Astrocyte (in vitro differentiated cells and primary cell): ENCODE data around the gene ARL15. TPM values are rescaled to one million over a fixed set of nuclear protein-coding genes. Genes with fewer than 3 reads are reported as not detected.

Experiments
- DNase-seq: peaks from one replicate; pipeline ENCODE4 v3.0.0-alpha.2; 2010; ENCODE audit warnings: low read depth
- FAIRE-seq: peaks from 2 replicates; lab custom pipeline; 2011; peaks lifted over from hg19 to GRCh38; lab: Jason Lieb, UNC
- H2AFZ ChIP-seq: 2 replicates; pipeline ENCODE4 v1.6.0; 2012; ENCODE audit warnings: low read depth, low read length, inconsistent platforms
- H3K27ac ChIP-seq: 2 replicates; pipeline ENCODE4 v1.5.1; 2011; ENCODE audit warnings: low read depth, low read length, inconsistent platforms
- H3K27me3 ChIP-seq: 2 replicates; pipeline ENCODE4 v1.6.0; 2011; ENCODE audit warnings: low read length, inconsistent platforms; ENCODE audit not compliant: insufficient read depth
- H3K36me3 ChIP-seq: 2 replicates; pipeline ENCODE4 v1.5.1; 2011; ENCODE audit warnings: low read length, inconsistent platforms; ENCODE audit not compliant: insufficient read depth
- H3K4me1 ChIP-seq: 2 replicates; pipeline ENCODE4 v1.5.1; 2011; ENCODE audit warnings: low read length, inconsistent platforms; ENCODE audit not compliant: insufficient read depth
- H3K4me2 ChIP-seq: 2 replicates; pipeline ENCODE4 v1.6.0; 2012; ENCODE audit warnings: low read length, inconsistent platforms
- H3K4me3 ChIP-seq: 2 replicates; pipeline ENCODE4 v1.5.1; 2011; ENCODE audit warnings: low read depth, mild to moderate bottlenecking, low read length, inconsistent platforms; ENCODE audit not compliant: insufficient read depth
- H3K79me2 ChIP-seq: 2 replicates; pipeline ENCODE4 v1.6.0; 2012; ENCODE audit warnings: mild to moderate bottlenecking, low read length, inconsistent platforms; ENCODE audit not compliant: insufficient read depth
- H3K9ac ChIP-seq: 2 replicates; pipeline ENCODE4 v1.6.0; 2012; ENCODE audit warnings: mild to moderate bottlenecking, low read length, inconsistent platforms
- H3K9me3 ChIP-seq: 2 replicates; pipeline ENCODE4 v1.5.1; 2012; ENCODE audit warnings: low read depth, mild to moderate bottlenecking, low read length, inconsistent platforms; ENCODE audit not compliant: insufficient read depth
- H4K20me1 ChIP-seq: 2 replicates; pipeline ENCODE4 v1.6.0; 2012; ENCODE audit warnings: low read length, inconsistent platforms; ENCODE audit not compliant: insufficient read depth
- H3K27ac Mint-ChIP-seq: one replicate; pipeline ENCODE4 v1.8.0; 2021; ENCODE audit warnings: mild to moderate bottlenecking, mixed read lengths; ENCODE audit not compliant: unreplicated experiment
- H3K27me3 Mint-ChIP-seq: one replicate; pipeline ENCODE4 v1.8.0; 2021; ENCODE audit warnings: low read depth, mixed read lengths; ENCODE audit not compliant: unreplicated experiment
- H3K36me3 Mint-ChIP-seq: one replicate; pipeline ENCODE4 v1.8.0; 2021; ENCODE audit warnings: low read depth, mixed read lengths; ENCODE audit not compliant: unreplicated experiment
- H3K4me1 Mint-ChIP-seq: one replicate; pipeline ENCODE4 v1.8.0; 2021; ENCODE audit warnings: low read depth, mixed read lengths; ENCODE audit not compliant: unreplicated experiment
- H3K4me3 Mint-ChIP-seq: one replicate; pipeline ENCODE4 v1.8.0; 2021; ENCODE audit warnings: mild to moderate bottlenecking, moderate library complexity, mixed read lengths; ENCODE audit not compliant: unreplicated experiment
- H3K9me3 Mint-ChIP-seq: one replicate; pipeline ENCODE4 v1.8.0; 2021; ENCODE audit warnings: mild to moderate bottlenecking, mixed read lengths; ENCODE audit not compliant: unreplicated experiment
- EZH2 ChIP-seq: IDR thresholded peaks from 2 replicates; pipeline ENCODE4 v1.6.1; 2012; ENCODE audit warnings: mild to moderate bottlenecking, low read length, inconsistent platforms; ENCODE audit not compliant: insufficient read depth
- total RNA-seq: library from RNA; stranded (reverse); gene quantifications from 2 replicates; pipeline ENCODE4 v1.2.1, GENCODE V29; 2021
- TF ChIP-seq, protein P1 (sequence below): IDR thresholded peaks from 2 replicates; pipeline ENCODE4 v1.5.1; 2011; ENCODE audit warnings: low read depth, mild to moderate bottlenecking, inconsistent platforms, low read length, moderate library complexity; ENCODE audit not compliant: insufficient read depth

The ARL15 gene
- total RNA-seq, 1 donor from 2014 or later, result 29.1 TPM

DNA sequence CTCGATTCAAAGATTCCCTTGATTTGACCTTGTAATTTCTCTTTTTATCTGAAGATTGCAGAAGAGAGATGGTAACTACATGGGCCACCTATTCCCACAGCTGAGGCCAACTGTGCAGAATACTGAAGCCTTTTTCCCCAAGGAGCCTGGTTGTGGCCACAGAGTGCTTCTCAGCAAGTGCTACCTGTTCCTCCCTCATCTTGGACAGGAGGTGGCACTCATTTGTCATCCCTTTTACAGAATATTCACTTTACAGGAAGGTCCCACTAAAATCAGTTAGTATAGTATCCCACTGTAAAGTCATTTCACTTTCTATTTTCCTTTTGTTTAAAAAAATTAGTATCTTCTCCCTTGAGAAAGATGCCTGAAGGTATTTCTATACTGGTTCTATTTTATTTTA, 346.4 kb downstream of the ARL15 start:
- TF ChIP-seq EZH2, result no peak
- TF ChIP-seq, protein P1, sequence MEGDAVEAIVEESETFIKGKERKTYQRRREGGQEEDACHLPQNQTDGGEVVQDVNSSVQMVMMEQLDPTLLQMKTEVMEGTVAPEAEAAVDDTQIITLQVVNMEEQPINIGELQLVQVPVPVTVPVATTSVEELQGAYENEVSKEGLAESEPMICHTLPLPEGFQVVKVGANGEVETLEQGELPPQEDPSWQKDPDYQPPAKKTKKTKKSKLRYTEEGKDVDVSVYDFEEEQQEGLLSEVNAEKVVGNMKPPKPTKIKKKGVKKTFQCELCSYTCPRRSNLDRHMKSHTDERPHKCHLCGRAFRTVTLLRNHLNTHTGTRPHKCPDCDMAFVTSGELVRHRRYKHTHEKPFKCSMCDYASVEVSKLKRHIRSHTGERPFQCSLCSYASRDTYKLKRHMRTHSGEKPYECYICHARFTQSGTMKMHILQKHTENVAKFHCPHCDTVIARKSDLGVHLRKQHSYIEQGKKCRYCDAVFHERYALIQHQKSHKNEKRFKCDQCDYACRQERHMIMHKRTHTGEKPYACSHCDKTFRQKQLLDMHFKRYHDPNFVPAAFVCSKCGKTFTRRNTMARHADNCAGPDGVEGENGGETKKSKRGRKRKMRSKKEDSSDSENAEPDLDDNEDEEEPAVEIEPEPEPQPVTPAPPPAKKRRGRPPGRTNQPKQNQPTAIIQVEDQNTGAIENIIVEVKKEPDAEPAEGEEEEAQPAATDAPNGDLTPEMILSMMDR, result no peak
- no peaks in the 10 kb centered on the region for H3K9me3 ChIP-seq
- no peak overlapping the region for H3K27ac Mint-ChIP-seq

GRCh38 chr5:53962306-53962705, 348.1 kb downstream of the ARL15 start:
- Mint-ChIP-seq H3K27ac (no peak overlapping the region), H3K36me3 (no peaks in the 10 kb centered on the region), H3K27me3 (no peaks in the 10 kb centered on the region), H3K4me1 (peaks cover 4% of the 10 kb centered on the region), H3K9me3 (no peaks in the 10 kb centered on the region), H3K4me3 (no peak overlapping the region)
- DNase-seq, result no peak
- Histone ChIP-seq H3K9ac (no peak overlapping the region), H3K27ac (no peak overlapping the region), H3K27me3 (no peaks in the 10 kb centered on the region), H3K79me2 (no peaks in the 10 kb centered on the region), H4K20me1 (no peaks in the 10 kb centered on the region), H3K4me3 (no peak overlapping the region), H3K4me1 (no peaks in the 10 kb centered on the region), H3K36me3 (no peaks in the 10 kb centered on the region), H3K4me2 (no peak overlapping the region), H3K9me3 (no peaks in the 10 kb centered on the region), H2AFZ (no peak overlapping the region)
- no peak for FAIRE-seq
- TF ChIP-seq, protein P1, result no peak
- TF ChIP-seq EZH2, result no peak

More for the DNA sequence above, 346.4 kb downstream of the ARL15 start:
- no peak overlapping the region for H3K4me3 Mint-ChIP-seq
- DNase-seq (no peak), FAIRE-seq (no peak)
- no peaks in the 10 kb centered on the region for H3K36me3 Mint-ChIP-seq
- Histone ChIP-seq H3K27me3 (no peaks in the 10 kb centered on the region), H4K20me1 (no peaks in the 10 kb centered on the region), H3K4me3 (no peak overlapping the region), H3K79me2 (no peaks in the 10 kb centered on the region), H2AFZ (no peak overlapping the region), H3K4me2 (no peak overlapping the region), H3K4me1 (no peaks in the 10 kb centered on the region), H3K9ac (no peak overlapping the region), H3K27ac (no peak overlapping the region), H3K36me3 (no peaks in the 10 kb centered on the region)
- H3K4me1 Mint-ChIP-seq, result peaks cover 4% of the 10 kb centered on the region
- H3K27me3 Mint-ChIP-seq, result no peaks in the 10 kb centered on the region
- H3K9me3 Mint-ChIP-seq, result no peaks in the 10 kb centered on the region

GRCh38 chr5:53956632-53957031, 353.7 kb downstream of the ARL15 start:
- Histone ChIP-seq H3K9ac (no peak overlapping the region), H3K79me2 (no peaks in the 10 kb centered on the region), H2AFZ (no peak overlapping the region), H3K36me3 (no peaks in the 10 kb centered on the region), H3K4me1 (no peaks in the 10 kb centered on the region), H4K20me1 (no peaks in the 10 kb centered on the region), H3K27me3 (no peaks in the 10 kb centered on the region), H3K9me3 (no peaks in the 10 kb centered on the region), H3K27ac (no peak overlapping the region), H3K4me3 (no peak overlapping the region), H3K4me2 (no peak overlapping the region)
- no peak overlapping the region for H3K4me3 Mint-ChIP-seq
- peaks cover 8% of the 10 kb centered on the region for H3K9me3 Mint-ChIP-seq
- DNase-seq (no peak), FAIRE-seq (no peak)
- H3K4me1 Mint-ChIP-seq, result no peaks in the 10 kb centered on the region
- H3K27ac Mint-ChIP-seq, result no peak overlapping the region
- TF ChIP-seq EZH2, result no peak
- TF ChIP-seq, protein P1, result no peak
- H3K36me3 Mint-ChIP-seq, result peaks cover 4% of the 10 kb centered on the region
- H3K27me3 Mint-ChIP-seq, result no peaks in the 10 kb centered on the region
